SK-N-SH treated with all-trans-retinoic acid at 6 μM for 48 hours (cell line): ENCODE data around the gene ARTN.

ENCODE experiments used
- ATAC-seq: fragments of 200-7000 bp; cut with Tn5 transposase; 3 replicates; pipeline ENCODE4 v1.9.1; 2020; ENCODE audit warnings: mild to moderate bottlenecking, moderate library complexity
- ARNTL ChIP-seq: fragments of 450-650 bp; formaldehyde crosslinking; IDR thresholded peaks from 2 replicates; pipeline ENCODE4 v1.5.0; 2020; ENCODE audit warnings: low read depth, mild to moderate bottlenecking, moderate library complexity, borderline replicate concordance
- CSRNP3 ChIP-seq: fragments of 250-450 bp; sonication (Bioruptor Pico); IDR thresholded peaks from 2 replicates; pipeline ENCODE4 v1.5.1; 2021; ENCODE audit warnings: mild to moderate bottlenecking, moderate library complexity
- ESRRG ChIP-seq: fragments of 250-450 bp; sonication (Bioruptor Pico); IDR thresholded peaks from 2 replicates; pipeline ENCODE4 v1.6.1; 2021; ENCODE audit warnings: mild to moderate bottlenecking
- GLIS3 ChIP-seq: fragments of 250-450 bp; sonication (Bioruptor Pico); IDR thresholded peaks from 2 replicates; pipeline ENCODE4 v1.5.0; 2020; ENCODE audit warnings: mild to moderate bottlenecking, moderate library complexity
- ISL1 ChIP-seq: fragments of 250-450 bp; sonication (Bioruptor Pico); IDR thresholded peaks from 2 replicates; pipeline ENCODE4 v2.1.2; 2022; ENCODE audit warnings: mild to moderate bottlenecking, moderate library complexity
- OSR1 ChIP-seq: fragments of 250-450 bp; sonication (Bioruptor Pico); IDR thresholded peaks from 2 replicates; pipeline ENCODE4 v1.8.0; 2022; ENCODE audit warnings: moderate library complexity, mild to moderate bottlenecking, inconsistent platforms
- POU6F1 ChIP-seq: fragments of 250-450 bp; sonication (Bioruptor Pico); IDR thresholded peaks from 2 replicates; pipeline ENCODE4 v1.8.0; 2021; ENCODE audit warnings: low read depth, mild to moderate bottlenecking, moderate library complexity, borderline replicate concordance
- RARB ChIP-seq: fragments of 250-450 bp; sonication (Bioruptor Pico); IDR thresholded peaks from 2 replicates; pipeline ENCODE4 v1.8.0; 2021; ENCODE audit warnings: mild to moderate bottlenecking, moderate library complexity
- SNAI2 ChIP-seq: fragments of 250-450 bp; sonication (Bioruptor Pico); IDR thresholded peaks from 2 replicates; pipeline ENCODE4 v1.5.0; 2020; ENCODE audit warnings: mild to moderate bottlenecking, moderate library complexity
- TCF4 ChIP-seq: fragments of 250-450 bp; sonication (Bioruptor Pico); IDR thresholded peaks from 2 replicates; pipeline ENCODE4 v1.8.0; 2021; ENCODE audit warnings: mild to moderate bottlenecking, moderate library complexity, borderline replicate concordance
- TOX ChIP-seq: fragments of 250-450 bp; sonication (Bioruptor Pico); IDR thresholded peaks from 2 replicates; pipeline ENCODE4 v1.8.0; 2021; ENCODE audit warnings: mild to moderate bottlenecking, moderate library complexity, borderline replicate concordance
- ZC3H10 ChIP-seq: fragments of 250-450 bp; sonication (Bioruptor Pico); IDR thresholded peaks from 2 replicates; pipeline ENCODE4 v1.5.1; 2021; ENCODE audit warnings: mild to moderate bottlenecking, moderate library complexity
- ZFP3 ChIP-seq: fragments of 250-450 bp; sonication (Bioruptor Pico); IDR thresholded peaks from 2 replicates; pipeline ENCODE4 v1.5.0; 2020; ENCODE audit warnings: mild to moderate bottlenecking, moderate library complexity
- ZFP30 ChIP-seq: fragments of 450-650 bp; formaldehyde crosslinking; IDR thresholded peaks from 2 replicates; pipeline ENCODE4 v1.5.0; 2022; ENCODE audit warnings: mild to moderate bottlenecking, moderate library complexity
- ZNF565 ChIP-seq: fragments of 450-650 bp; formaldehyde crosslinking; conservative IDR thresholded peaks from 2 replicates; pipeline ENCODE4 v1.5.0; 2020; ENCODE audit warnings: low read depth, mild to moderate bottlenecking, moderate library complexity
- ZNF8 ChIP-seq: fragments of 450-650 bp; formaldehyde crosslinking; IDR thresholded peaks from 2 replicates; pipeline ENCODE4 v1.5.0; 2020; ENCODE audit warnings: mild to moderate bottlenecking, moderate library complexity
- TF ChIP-seq, protein P1 (sequence below): fragments of 250-450 bp; sonication (Bioruptor Pico); IDR thresholded peaks from 2 replicates; pipeline ENCODE4 v1.8.0; 2020; ENCODE audit warnings: mild to moderate bottlenecking, moderate library complexity, borderline replicate concordance

Gene ARTN

GRCh38 chr1:43970502-43970901 lies 36.9 kb downstream of the ARTN start (continued):
- TF ChIP-seq, protein P1, sequence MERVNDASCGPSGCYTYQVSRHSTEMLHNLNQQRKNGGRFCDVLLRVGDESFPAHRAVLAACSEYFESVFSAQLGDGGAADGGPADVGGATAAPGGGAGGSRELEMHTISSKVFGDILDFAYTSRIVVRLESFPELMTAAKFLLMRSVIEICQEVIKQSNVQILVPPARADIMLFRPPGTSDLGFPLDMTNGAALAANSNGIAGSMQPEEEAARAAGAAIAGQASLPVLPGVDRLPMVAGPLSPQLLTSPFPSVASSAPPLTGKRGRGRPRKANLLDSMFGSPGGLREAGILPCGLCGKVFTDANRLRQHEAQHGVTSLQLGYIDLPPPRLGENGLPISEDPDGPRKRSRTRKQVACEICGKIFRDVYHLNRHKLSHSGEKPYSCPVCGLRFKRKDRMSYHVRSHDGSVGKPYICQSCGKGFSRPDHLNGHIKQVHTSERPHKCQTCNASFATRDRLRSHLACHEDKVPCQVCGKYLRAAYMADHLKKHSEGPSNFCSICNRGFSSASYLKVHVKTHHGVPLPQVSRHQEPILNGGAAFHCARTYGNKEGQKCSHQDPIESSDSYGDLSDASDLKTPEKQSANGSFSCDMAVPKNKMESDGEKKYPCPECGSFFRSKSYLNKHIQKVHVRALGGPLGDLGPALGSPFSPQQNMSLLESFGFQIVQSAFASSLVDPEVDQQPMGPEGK (CRISPR knock-in tag) = no peak
- TF ChIP-seq ESRRG (CRISPR knock-in tag) (no peak), SNAI2 (CRISPR knock-in tag) (no peak), CSRNP3 (CRISPR knock-in tag) (no peak), ZNF565 (CRISPR knock-in tag) (no peak)
- TF ChIP-seq, all 23 proteins: peak for 0

DNA sequence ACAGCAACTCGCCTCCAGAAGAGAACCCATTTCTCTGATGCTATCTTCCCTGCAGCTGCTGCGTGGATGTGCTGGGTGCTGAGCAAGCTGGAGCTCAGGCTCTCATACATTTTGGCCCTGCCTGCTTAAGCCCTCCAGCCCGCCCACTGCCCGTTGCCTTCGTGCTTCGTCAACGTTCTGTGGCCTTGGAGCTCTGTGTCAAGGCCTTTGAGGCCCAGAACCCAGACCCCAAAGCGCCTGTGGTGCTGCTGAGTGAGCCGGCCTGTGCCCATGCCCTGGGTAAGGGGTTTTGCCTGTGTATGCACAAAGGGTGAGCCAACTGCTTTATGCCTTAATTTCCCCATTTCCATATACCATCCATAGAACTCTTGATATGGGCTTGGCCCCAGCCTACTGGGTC lies 37.3 kb downstream of the ARTN start:
- TF ChIP-seq RARB (CRISPR knock-in tag) (no peak), CSRNP3 (CRISPR knock-in tag) (no peak), POU6F1 (CRISPR knock-in tag) (no peak), ESRRG (CRISPR knock-in tag) (no peak), ARNTL (CRISPR knock-in tag) (no peak), ZFP30 (no peak), ZNF8 (CRISPR knock-in tag) (no peak), GLIS3 (no peak), ZNF565 (CRISPR knock-in tag) (no peak), ISL1 (CRISPR knock-in tag) (no peak), ZC3H10 (CRISPR knock-in tag) (no peak), OSR1 (CRISPR knock-in tag) (no peak)
- TF ChIP-seq, protein P1 (CRISPR knock-in tag) = no peak
- no peak for ATAC-seq

DNA sequence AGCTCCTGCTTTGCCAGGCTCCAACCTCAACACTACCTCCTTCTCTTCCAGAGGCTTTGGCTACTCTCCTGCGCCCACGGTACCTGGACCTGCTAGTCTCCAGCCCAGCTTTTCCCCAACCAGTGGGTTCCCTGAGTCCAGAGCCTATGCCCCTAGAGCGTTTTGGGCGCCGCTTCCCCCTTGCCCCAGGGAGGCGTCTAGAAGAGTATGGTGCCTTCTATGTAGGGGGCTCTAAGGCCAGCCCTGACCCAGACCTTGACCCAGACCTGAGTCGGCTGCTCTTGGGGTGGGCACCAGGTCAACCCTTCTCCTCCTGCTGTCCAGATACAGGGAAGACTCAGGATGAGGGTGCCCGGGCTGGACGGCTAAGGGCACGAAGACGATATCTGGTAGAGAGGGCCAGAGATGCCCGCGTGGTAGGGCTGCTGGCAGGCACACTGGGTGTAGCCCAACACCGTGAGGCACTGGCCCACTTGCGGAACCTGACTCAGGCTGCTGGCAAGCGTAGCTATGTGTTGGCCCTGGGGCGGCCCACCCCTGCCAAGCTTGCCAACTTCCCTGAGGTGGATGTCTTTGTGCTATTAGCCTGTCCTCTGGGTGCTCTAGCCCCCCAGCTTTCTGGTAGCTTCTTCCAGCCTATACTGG lies 37.9 kb downstream of the ARTN start:
- TF ChIP-seq ZFP30 (no peak), GLIS3 (no peak), TCF4 (no peak), CSRNP3 (CRISPR knock-in tag) (no peak), ZNF565 (CRISPR knock-in tag) (no peak), SNAI2 (CRISPR knock-in tag) (no peak), ZFP3 (no peak)
- ATAC-seq = no peak

- peak; percentile 0; the same call in 2 of the 3 replicates for ATAC-seq
- TF ChIP-seq CSRNP3 (CRISPR knock-in tag) (no peak), SNAI2 (CRISPR knock-in tag) (no peak), RARB (CRISPR knock-in tag) (no peak), ARNTL (CRISPR knock-in tag) (no peak), ZC3H10 (CRISPR knock-in tag) (no peak), TCF4 (no peak), ZFP30 (no peak), ISL1 (CRISPR knock-in tag) (no peak), OSR1 (CRISPR knock-in tag) (no peak), TOX (CRISPR knock-in tag) (no peak)
Observed at GRCh38 chr1:43973981-43974442, 40.4 kb downstream of the ARTN start.
